Measurements from ENCODE around the gene NEK6.

Gene NEK6

GRCh38 chr9:124279531-124280175, 21.9 kb downstream of the NEK6 start:
- no peak for DNase-seq (ENCODE audit: low spot score)

DNA sequence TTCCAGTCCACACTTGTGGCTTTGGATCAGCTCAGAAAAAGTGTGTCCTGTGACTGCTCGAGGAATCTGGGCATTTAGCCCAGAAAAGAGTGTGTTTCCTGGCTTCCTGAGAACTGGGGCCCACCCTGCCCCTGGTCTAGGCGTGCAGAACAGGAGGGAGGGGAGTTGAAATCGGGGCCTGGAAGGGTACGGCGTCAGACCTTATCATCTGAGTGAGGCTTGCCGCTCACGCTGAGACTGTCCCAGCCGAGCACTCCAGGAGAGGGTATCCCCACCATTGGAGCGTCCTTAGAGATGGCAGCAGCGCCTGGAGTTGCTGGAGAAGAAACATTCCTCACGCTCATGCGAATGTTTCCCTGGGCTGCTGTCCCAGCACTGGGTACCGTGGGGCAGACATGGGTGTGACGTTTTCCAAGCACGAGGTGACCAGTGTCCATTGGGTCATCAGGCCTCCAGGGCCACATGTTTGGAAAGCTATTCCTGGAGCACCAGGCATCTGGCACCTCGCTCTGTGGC, 22.5 kb downstream of the NEK6 start:
- peak; percentile 56 for DNase-seq (ENCODE audit: low spot score)

GRCh38 chr9:124281931-124282371, 24.2 kb downstream of the NEK6 start:
- no peak for DNase-seq (ENCODE audit: low spot score)

GRCh38 chr9:124282442-124283227, 24.9 kb downstream of the NEK6 start:
- DNase-seq (ENCODE audit: low spot score) = no peak

DNA sequence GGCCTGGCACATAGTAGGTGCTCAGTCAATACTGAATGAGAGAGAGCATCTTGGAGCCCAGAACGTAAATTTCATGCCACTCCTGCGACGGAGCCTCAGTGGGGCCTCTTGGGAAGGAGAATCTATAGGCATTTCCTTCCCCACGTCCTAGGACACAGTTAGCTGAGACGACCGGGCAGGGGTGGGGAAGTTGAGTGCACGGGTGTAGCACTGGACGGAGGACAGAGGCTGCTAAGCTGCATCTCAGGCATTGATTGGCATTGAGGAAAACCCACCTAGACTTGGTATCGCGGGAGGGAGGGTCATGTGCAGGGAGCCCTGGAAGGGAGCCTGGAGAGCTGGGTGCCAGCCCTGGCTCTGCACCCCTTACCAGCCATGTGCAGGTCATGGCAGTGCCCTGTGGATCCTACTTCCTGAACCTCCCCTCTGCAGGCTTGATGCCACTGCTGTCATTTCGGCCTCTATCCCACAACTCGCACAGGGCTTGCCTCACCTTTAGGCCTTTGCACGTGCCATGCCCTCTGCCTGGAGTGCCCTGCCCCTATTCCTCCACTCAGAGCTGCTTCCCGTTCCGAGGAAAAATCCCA, 25.6 kb downstream of the NEK6 start:
- DNase-seq (ENCODE audit: low spot score) = no peak

GRCh38 chr9:124284237-124284831, 26.6 kb downstream of the NEK6 start:
- no peak for DNase-seq (ENCODE audit: low spot score)

DNA sequence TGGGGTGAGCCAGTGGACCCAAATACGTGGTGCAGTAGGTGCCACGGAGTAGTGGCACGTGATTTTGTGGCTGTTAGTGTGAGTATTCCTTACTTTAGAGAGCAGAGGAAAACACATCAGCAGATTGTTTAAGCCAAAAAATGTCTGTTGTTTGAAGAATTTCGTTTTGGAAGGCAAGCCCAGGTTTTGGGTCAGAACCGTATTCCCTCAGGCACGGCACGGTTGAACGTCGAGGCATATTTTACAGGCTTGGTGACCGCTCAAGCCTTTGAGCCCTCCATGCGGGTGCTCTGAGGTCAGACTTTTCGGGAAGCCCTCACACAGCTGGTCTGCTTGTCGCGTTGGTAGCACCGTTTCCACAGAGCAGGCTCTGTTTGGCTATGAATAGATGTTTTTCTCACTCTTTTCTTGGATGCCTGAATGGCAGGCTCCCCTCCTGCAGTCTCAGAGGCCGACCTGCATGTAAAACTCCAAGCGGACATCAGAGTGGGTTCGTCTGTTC, 27.2 kb downstream of the NEK6 start:
- peak; percentile 75 for DNase-seq (ENCODE audit: low spot score)

- DNase-seq (ENCODE audit: low spot score) = no peak
Observed at GRCh38 chr9:124285490-124285889, 27.7 kb downstream of the NEK6 start.

- DNase-seq (ENCODE audit: low spot score) = peak; percentile 57
Observed at GRCh38 chr9:124285903-124286291, 28.1 kb downstream of the NEK6 start.

- no peak for DNase-seq (ENCODE audit: low spot score)
Observed at GRCh38 chr9:124286292-124286931, 28.7 kb downstream of the NEK6 start.

- DNase-seq (ENCODE audit: low spot score) = no peak
Observed at GRCh38 chr9:124290053-124290591, 32.4 kb downstream of the NEK6 start.

DNA sequence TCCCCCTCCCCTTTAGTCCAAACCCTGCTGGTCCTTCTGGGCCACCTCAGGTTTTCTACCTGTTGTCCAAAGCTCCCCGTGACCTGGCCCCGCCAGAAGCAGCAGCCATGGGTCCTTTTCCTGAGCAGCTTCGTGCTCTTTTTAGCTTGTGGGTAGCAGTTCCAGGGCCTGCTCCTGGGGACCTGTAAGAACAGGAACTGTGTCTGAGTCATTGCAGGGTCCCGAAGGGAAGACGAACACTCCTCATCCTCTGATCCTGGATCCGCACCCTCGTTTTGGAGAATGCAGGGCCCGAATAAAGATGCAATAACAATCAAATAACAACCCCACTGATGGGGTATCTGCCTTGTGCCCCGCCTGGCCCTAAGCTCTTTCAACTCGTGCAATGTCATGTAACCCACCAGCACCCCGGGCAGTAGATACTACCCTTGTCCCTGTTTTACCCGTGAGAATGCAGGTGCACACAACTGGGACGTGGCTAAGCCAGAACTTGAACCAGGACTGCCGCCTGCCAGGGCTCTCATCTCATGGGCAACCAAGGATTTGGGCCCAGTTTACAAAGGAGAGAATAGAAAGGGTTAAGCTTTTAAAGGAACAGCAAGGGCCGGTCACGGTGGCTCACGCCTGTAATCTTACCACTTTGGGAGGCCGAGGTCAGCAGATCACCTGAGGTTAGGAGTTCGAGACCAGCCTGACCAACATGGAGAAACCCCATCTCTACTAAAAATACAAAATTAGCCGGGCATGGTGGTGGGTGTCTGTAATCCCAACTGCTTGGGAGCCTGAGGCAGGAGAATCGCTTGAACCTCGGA, 33.2 kb downstream of the NEK6 start:
- DNase-seq (ENCODE audit: low spot score) = no peak

GRCh38 chr9:124291801-124292396, 34.1 kb downstream of the NEK6 start:
- DNase-seq (ENCODE audit: low spot score) = no peak

DNA sequence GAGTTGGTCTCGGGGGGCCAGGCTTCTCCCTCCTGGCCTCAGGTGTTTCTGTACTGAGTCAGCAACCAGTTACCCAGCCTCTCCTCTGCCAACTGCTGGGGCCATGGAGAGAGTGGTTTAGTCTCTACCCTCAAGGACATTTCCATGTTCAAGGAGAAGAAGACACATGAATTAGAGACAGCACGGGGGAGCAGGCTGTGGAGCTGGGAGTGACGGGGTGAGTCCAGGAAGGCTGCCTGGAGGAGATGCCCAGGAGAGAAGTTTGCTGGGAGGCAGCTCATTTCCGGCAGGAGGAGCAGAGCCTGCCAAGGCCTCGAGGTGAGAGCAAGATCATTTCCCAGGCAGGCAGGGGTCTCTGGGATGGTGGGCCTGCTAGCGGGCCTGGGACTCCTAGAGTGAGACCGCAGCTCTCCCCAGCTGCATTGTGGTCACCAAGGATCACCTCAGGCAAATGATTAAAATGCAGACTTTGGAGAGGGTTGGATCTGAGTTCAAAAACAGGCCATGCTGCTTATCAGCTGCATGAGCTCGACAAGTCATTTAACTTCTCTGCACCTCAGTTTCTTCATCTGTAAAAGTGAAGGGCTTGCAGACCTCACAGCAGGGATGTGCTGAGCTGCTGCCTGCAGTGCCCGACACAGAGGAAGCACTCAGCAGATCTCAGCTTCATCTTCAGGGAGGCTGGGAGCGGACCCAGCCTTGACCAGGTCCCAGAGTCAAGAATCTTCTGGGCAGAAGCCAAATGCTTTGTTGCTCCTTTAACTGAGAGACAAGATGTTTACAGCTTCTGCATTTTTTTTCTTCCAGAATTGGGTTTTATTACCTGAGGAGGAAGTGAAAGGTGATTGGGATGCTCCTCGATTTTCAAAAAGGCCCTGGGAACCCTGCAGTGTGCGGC, 35.2 kb downstream of the NEK6 start:
- no peak for DNase-seq (ENCODE audit: low spot score)

DNA sequence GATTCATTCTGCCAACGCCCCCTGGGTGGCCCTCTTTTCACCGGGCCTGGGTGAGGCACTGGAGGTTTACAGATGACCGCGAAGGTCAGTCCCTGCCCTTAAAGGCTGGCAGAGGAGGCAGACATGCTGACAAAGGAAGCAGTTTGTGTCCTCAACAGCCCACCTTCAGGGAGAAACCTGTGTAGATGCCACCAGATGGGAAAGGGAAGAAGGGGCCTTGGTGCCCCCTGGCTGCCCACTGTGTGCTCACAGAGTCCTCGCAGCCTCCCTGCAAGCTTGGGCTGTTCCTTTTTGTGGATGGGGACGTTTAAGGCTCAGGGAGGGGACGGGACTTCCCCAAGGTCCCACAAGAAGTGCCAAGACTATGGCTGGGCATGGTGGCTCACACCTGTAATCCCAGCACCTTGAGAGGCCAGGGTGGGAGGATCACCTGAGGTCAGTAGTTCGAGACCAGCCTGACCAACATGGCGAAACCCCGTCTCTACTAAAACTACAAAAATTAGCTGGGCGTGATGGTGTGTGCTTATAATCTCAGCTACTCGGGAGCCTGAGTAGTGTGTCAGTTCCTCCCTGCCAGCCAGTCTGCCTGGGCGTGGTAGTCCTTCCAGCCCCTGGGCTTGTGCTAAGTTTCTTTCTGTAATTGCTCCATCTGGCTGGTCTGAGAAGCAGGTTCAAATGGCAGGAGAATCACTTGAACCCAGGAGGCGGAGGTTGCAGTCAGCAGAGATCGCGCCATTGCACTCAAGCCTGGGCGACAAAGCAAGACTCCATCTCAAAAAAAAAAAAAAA, 36.2 kb downstream of the NEK6 start:
- DNase-seq (ENCODE audit: low spot score) = no peak

GRCh38 chr9:124295159-124295794, 37.5 kb downstream of the NEK6 start:
- no peak for DNase-seq (ENCODE audit: low spot score)

- no peak for DNase-seq (ENCODE audit: low spot score)
Observed at GRCh38 chr9:124296094-124296493, 38.3 kb downstream of the NEK6 start.

Measured in globus pallidus (tissue), 1 donor.